GM12892 (cell line): ENCODE measurements around the gene TMEM134.

Source experiments
- POLR2A ChIP-seq: IDR thresholded peaks from 2 replicates; pipeline ENCODE4 v1.6.1; 2011; ENCODE audit warnings: low read depth, low read length, control low read depth
- POLR2AphosphoS5 ChIP-seq: IDR thresholded peaks from 2 replicates; pipeline ENCODE4 v1.6.1; 2011; ENCODE audit warnings: low read depth, low read length, control low read depth
- TAF1 ChIP-seq: IDR thresholded peaks from 2 replicates; pipeline ENCODE4 v1.6.1; 2011; ENCODE audit warnings: low read depth, mild to moderate bottlenecking, control low read depth, low read length, borderline replicate concordance

- TF ChIP-seq POLR2A (no peak; the same call in 1 of the 2 replicates), POLR2AphosphoS5 (no peak), TAF1 (no peak)
Measured at GRCh38 chr11:67463680-67464410, 5.2 kb downstream of the TMEM134 start.
